GM11168 (cell line): ENCODE measurements around the gene NCOA6.
"Not testable (repeated sequence)": the region's sequence is repeated elsewhere in the genome, so short reads cannot be mapped to it uniquely, and the experiment has no call there.

Experiments
- in situ Hi-C: fragments of 300-500 bp; cut with MboI; formaldehyde crosslinking; loops from one replicate; pipeline ENCODE4 v1.12.0; 2022; ENCODE audit warnings: low sequenced_read_pairs; ENCODE audit not compliant: unreplicated experiment

NCOA6 gene

GRCh38 chr20:34834459-34834893 lies 9.0 kb upstream of the NCOA6 start:
- in situ Hi-C loops: loop anchor here (10.0 to 25.0 kb wide), 2 partner anchors 140 to 378 kb away; no protein-coding TSS in a partner anchor

DNA sequence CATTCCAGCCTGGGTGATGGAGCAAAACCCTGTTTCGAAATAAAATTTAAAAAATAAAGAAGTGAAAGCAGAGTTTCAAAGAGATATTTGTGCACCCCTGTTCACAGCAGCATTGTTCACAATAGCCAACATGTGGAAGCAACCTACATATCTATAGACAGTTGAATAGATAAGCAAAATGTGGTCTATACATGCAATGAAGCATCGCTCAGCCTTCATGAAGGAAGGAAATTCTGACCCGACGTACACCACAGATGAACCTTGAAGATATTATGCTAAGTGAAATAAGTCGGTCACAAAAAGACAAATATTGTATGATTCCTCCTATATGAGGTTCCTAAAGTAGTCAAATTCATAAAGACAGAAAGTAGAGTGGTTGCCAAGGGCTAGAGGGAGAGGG lies 6.5 kb upstream of the NCOA6 start:
- in situ Hi-C loops: loop anchor here (10.0 to 25.0 kb wide), 2 partner anchors 143 to 380 kb away; no protein-coding TSS in a partner anchor

GRCh38 chr20:34829191-34829590 lies 3.7 kb upstream of the NCOA6 start:
- in situ Hi-C loops: loop anchor here (25.0 kb wide), 1 partner anchor 383 kb away; no protein-coding TSS in a partner anchor

- in situ Hi-C loops: loop anchor here (25.0 kb wide), 1 partner anchor 387 kb away; no protein-coding TSS in a partner anchor
Observed at GRCh38 chr20:34824806-34825529, 483 bp downstream of the NCOA6 start.

DNA sequence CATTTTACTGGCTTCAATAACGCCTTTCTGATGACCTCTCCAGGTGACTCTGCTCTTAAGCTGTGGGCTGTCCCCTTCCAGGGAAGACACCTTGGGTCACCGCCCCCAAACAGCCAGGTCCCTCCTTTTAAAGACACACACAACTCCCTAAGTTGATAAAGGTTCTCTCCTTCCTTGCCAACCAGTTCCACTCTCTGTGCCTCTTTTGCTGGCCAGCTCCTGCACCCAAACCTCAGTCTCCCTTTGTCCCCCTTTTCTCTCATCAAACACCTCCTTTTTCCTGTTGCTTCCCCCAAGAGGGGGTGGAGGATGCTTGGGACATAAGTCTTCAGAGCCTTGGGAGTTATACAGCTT lies 1.0 kb downstream of the NCOA6 start:
- in situ Hi-C loops: no loop called here

DNA sequence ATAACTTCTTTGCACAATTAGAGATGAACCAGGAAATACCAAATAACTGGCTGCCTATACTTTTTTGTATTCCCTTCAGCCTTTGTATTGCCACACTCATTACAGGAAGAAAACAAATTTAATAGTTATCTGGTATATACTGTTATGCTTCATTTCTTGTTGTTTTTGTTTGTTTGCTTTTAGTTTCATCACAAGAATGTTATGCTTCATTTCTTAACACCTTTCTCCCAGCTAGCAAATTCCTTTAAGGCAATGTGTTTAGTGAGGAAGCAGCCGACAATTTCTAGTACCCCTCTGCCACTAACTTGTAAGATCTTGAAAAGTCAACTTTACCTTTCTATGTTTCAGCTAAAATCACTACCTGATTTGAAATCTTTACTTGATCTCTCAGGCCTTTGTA lies 1.4 kb downstream of the NCOA6 start:
- in situ Hi-C loops: no loop called here

GRCh38 chr20:34820805-34821578 lies 4.5 kb downstream of the NCOA6 start:
- in situ Hi-C loops: no loop called here

GRCh38 chr20:34817801-34818200 lies 7.7 kb downstream of the NCOA6 start:
- in situ Hi-C loops: no loop called here

- in situ Hi-C loops: no loop called here
Observed at GRCh38 chr20:34817072-34817471, 8.4 kb downstream of the NCOA6 start.

GRCh38 chr20:34815636-34816035 lies 9.8 kb downstream of the NCOA6 start:
- in situ Hi-C loops: no loop called here

DNA sequence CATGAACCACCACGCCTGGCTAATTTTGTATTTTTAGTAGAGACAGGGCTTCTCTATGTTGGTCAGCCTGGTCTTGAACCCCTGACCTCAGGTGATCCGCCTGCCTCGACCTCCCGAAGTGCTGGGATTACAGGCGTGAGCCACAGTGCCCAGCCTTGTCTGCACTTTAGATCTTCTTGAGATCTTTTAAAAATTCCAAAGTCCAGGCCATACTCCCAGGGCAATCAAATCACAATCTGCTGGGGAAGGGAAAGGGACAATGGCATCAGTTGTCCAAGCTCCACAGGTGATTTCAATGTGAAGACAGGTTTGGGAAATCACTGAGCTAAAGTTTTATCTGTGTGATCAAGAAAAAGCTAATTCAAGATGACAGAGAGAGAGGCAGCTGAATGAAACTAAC lies 16.9 kb downstream of the NCOA6 start:
- in situ Hi-C loops: no loop called here

DNA sequence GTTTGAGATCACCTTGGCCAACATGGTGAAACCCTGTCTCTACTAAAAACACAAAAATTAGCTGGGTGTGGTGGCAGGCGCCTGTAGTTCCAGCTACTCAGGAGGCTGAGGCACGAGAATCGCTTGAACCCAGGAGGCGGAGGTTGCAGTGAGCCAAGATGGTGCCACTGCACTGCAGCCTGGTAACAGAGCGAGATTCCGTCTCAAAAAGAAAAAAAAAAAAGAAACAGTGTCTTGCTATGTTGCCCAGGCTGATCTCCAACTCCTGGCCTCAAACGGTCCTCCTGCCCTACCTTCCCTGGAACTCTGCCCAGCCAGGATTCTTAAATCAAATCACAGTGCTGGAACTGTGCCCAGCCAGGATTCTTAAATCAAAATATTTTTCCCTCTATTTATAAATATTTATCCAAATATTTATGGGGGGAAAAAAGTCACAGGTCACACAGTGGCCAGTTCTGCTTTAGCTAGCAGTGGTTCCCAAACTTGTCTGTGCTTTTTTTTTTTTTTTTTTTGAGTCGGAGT lies 17.4 kb downstream of the NCOA6 start:
- in situ Hi-C loops: not testable (repeated sequence)

GRCh38 chr20:34806255-34806654 lies 19.2 kb downstream of the NCOA6 start:
- in situ Hi-C loops: no loop called here

DNA sequence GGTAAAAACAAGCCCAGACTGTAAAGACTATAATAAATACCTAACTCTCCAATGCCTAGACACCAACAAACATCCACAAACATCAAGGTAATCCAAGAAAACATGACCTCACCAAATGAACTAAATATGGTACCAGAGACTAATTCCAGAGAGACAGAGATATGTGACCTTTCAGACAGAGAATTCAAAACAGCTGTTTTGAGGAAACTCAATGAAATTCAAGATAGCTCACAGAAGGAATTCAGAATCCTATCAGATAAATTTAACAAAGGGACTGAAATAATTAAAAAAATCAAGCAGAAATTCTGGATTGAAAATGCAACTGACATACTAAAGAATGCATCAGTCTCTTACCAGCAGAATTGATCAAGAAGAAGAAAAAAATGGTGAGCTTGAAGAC lies 26.6 kb downstream of the NCOA6 start:
- in situ Hi-C loops: no loop called here

GRCh38 chr20:34798328-34798727 lies 27.1 kb downstream of the NCOA6 start:
- in situ Hi-C loops: no loop called here

DNA sequence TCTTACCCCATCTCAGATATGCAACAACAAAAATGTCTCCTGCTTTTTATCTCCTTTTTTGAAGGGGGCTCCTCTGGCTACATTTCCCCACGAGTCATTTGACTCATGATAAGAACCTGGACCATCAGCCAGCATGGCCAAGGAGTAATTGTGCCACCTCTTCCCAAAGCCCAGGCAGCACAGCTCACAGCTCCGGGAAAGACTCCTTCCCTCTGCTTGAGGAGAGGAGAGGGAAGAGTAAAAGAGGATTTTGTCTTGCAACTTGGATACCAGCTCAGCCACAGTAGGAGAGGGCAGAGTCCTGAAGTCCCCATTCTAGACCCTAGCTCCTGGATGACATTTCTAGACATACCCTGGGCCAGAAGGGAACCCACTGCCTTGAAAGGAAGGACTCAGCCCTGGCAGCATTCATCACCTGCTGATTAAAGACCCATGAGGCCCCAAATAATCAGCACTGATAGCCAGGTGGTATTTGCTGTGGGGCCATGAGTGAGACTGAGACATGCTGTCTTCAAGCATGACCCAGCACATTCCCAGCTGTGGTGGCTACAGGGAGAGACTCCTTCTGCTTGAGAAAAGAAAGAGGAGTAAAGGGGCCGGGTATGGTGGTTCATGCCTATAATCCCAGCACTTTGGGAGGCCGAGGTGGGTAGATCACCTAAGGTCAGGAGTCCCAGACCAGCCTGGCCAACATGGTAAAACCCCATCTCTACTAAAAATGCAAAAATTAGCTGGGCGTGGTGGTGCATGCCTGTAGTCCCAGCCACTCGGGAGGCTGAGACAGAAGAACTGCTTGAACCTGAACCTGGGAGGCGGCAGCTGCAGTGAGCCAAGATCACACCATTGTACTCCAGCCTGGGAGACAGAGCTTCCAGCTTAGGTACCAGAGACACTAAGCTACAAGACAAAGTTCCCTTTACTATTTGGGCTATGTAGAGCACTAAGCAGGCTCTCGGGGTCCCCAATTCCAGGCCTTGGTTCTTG lies 28.1 kb downstream of the NCOA6 start:
- in situ Hi-C loops: no loop called here

DNA sequence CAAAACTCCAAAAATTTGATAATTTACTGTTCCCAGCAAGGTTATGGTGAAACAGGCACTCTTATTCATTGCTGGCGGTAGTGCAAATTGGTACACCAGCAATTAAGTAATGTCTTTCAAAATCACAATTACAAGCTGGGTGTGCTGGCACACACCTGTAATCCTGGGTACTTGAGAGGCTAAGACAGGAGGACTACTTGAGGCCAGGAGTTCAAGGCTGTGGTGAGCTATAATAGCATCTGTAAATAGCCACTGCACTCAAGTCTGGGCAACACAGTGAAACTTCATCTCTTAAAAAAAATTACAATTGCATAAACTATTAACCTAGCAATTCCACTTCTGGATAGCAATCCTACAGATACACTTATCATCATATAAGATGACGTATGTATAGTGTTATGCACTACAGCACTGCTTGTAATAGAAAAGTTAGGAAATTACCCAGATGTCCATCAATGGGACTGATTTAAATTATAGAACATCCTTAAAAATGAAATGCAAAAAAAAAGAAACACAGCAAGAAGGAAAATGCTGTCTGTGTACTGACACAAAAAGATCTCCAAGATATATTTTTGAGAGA lies 31.4 kb downstream of the NCOA6 start:
- in situ Hi-C loops: no loop called here

DNA sequence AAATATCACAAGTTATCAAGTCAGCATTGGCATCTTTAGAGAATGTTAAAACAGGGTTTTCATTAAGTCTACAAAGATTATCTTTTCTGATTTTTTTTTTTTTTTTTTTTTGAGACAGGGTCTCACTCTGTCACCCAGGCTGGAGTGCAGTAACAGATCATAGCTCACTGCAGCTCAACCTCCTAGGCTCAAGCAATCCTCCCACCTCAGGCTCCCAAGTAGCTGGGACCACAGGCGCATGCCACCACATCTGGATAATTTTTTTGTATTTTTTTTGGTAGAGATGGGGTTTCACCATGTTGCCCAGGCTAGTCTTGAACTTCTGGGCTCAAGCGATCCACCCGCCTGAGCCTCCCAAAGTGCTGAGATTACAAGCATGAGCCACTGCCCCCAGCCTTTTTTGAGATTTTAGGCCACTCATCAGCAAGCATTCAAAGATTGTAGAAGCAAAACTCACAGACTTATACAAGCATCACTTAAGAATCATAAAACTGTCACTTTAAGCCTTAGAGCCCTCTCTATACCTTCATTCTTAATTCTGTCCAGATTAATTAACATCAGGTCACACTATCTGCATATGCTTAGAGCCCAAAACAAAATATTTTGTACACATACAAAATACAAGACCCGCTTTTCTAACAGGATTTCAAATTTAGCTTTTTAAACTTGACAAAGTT lies 32.6 kb downstream of the NCOA6 start:
- in situ Hi-C loops: no loop called here
